K562 (cell line): ENCODE data around the gene CNPY2. TPM values are rescaled to one million over a fixed set of nuclear protein-coding genes. Genes with fewer than 3 reads are reported as not detected.

ENCODE experiments used
- CTCF ChIP-seq, 3 experiments: IDR thresholded peaks in 2 of 3; conservative IDR thresholded peaks in 1 of 3; 2 replicates each; pipeline ENCODE4 v1.5.1; 2011 to 2012; ENCODE audit warnings: low read length in 3 of 3, mild to moderate bottlenecking in 3 of 3, control low read depth in 2 of 3, improper control_type of control experiment in 1 of 3, inconsistent platforms in 1 of 3, low read depth in 1 of 3, mixed read lengths in 1 of 3, moderate library complexity in 1 of 3; ENCODE audit not compliant: insufficient read depth in 2 of 3
- DIDO1 ChIP-seq: fragments of 450-650 bp; IDR thresholded peaks from 2 replicates; pipeline ENCODE4 v1.6.1; 2016; ENCODE audit warnings: low read depth, missing biosample characterization, missing genetic modification characterization
- ELF1 ChIP-seq: fragments of 200-800 bp; sonication (Bioruptor generic); IDR thresholded peaks from 2 replicates; pipeline ENCODE4 v1.6.1; 2016; ENCODE audit warnings: missing genetic modification characterization, missing compliant biosample characterization
- ETS1 ChIP-seq: conservative IDR thresholded peaks from 2 replicates; pipeline ENCODE4 v1.6.1; 2011; ENCODE audit warnings: low read depth, mild to moderate bottlenecking, low read length; ENCODE audit not compliant: control insufficient read depth
- ETS2 ChIP-seq: IDR thresholded peaks from 2 replicates; pipeline ENCODE4 v1.6.1; 2016; ENCODE audit warnings: borderline replicate concordance, missing genetic modification characterization, mild to moderate bottlenecking, moderate library complexity, missing compliant biosample characterization; ENCODE audit not compliant: poor library complexity, severe bottlenecking
- HMGXB4 ChIP-seq: sonication (generic); formaldehyde crosslinking; IDR thresholded peaks from 2 replicates; pipeline ENCODE4 v1.8.1; 2023; ENCODE audit warnings: mild to moderate bottlenecking, missing genetic modification reagents
- HOMEZ ChIP-seq: fragments of 250-450 bp; sonication (Bioruptor Pico); IDR thresholded peaks from 2 replicates; pipeline ENCODE4 v1.4.0; 2020; ENCODE audit warnings: mild to moderate bottlenecking, moderate library complexity
- JUND ChIP-seq, 2 experiments: IDR thresholded peaks; 2 replicates in 1 of 2; 3 replicates in 1 of 2; pipeline ENCODE4 v1.6.1; 2011; ENCODE audit warnings: borderline replicate concordance in 2 of 2, low read depth in 2 of 2, low read length in 2 of 2, improper control_type of control experiment in 1 of 2, missing biosample characterization in 1 of 2, missing genetic modification characterization in 1 of 2, missing genetic modification reagents in 1 of 2
- KDM5B ChIP-seq: fragments of 200-600 bp; sonication (generic); IDR thresholded peaks from 2 replicates; pipeline ENCODE4 v1.6.1; 2012; ENCODE audit warnings: low read depth, mild to moderate bottlenecking, moderate library complexity, low read length, control low read depth, inconsistent platforms; ENCODE audit not compliant: insufficient replicate concordance
- RBM39 ChIP-seq: fragments of 200-400 bp; formaldehyde crosslinking; optimal IDR thresholded peaks from 2 replicates; pipeline ENCODE3; 2018; ENCODE audit warnings: low read depth, low read length
- SAFB ChIP-seq: fragments of 200-400 bp; formaldehyde crosslinking; IDR thresholded peaks from 2 replicates; pipeline ENCODE4 v1.6.1; 2017; ENCODE audit warnings: low read depth, low read length, borderline replicate concordance
- SRSF7 ChIP-seq: fragments of 200-400 bp; formaldehyde crosslinking; optimal IDR thresholded peaks from 2 replicates; pipeline ENCODE3; 2017; ENCODE audit warnings: mild to moderate bottlenecking, low read depth, low read length
- ZKSCAN3 ChIP-seq: fragments of 250-450 bp; sonication (Bioruptor Pico); IDR thresholded peaks from 2 replicates; pipeline ENCODE4 v1.4.0; 2020
- ZNF324 ChIP-seq: fragments of 250-450 bp; sonication (Bioruptor Pico); IDR thresholded peaks from 2 replicates; pipeline ENCODE4 v1.4.0; 2020; ENCODE audit warnings: mild to moderate bottlenecking
- ZSCAN29 ChIP-seq: fragments of 450-650 bp; IDR thresholded peaks from 2 replicates; pipeline ENCODE4 v1.6.1; 2017
- polyA plus RNA-seq, 8 experiments: library from polyadenylated mRNA; depleted of rRNA in 4 of 8; stranded (reverse) in 5 of 8; unstranded in 3 of 8; fragments of >200 nt; fragmentation: Nextera tagmentation in 2 of 8; fragmentation: Illumina TruSeq in 1 of 8; extraction: Ambion mirVana in 2 of 8; extraction: Trizol in 1 of 8; gene quantifications; 2 replicates each; pipeline versions ENCODE4 v1.2.1 to v1.2.3, GENCODE V29; 2011 to 2014; ENCODE audit warnings: inconsistent platforms in 1 of 8, missing spikeins in 1 of 8
- total RNA-seq, 7 experiments: library from RNA; depleted of rRNA in 6 of 7; stranded (reverse); fragments of >200 nt in 6 of 7; fragmentation: Illumina TruSeq in 2 of 7; extraction: Trizol in 2 of 7; gene quantifications; 2 replicates each; pipeline versions ENCODE4 v1.2.1 to v1.2.3, GENCODE V29; 2011 to 2021; ENCODE audit warnings: low replicate concordance in 1 of 7
- TF ChIP-seq, protein P1 (sequence below): fragments of 250-450 bp; sonication (Bioruptor Pico); IDR thresholded peaks from 2 replicates; pipeline ENCODE4 v1.8.0; 2021; ENCODE audit warnings: moderate library complexity, mild to moderate bottlenecking, inconsistent platforms

The CNPY2 gene
- total and polyA plus RNA-seq, 9 of the 15 experiments (the other 6 are each of a cell fraction or from before 2014, with no cell fraction given), result 33.8 to 190 (median 138) TPM

DNA sequence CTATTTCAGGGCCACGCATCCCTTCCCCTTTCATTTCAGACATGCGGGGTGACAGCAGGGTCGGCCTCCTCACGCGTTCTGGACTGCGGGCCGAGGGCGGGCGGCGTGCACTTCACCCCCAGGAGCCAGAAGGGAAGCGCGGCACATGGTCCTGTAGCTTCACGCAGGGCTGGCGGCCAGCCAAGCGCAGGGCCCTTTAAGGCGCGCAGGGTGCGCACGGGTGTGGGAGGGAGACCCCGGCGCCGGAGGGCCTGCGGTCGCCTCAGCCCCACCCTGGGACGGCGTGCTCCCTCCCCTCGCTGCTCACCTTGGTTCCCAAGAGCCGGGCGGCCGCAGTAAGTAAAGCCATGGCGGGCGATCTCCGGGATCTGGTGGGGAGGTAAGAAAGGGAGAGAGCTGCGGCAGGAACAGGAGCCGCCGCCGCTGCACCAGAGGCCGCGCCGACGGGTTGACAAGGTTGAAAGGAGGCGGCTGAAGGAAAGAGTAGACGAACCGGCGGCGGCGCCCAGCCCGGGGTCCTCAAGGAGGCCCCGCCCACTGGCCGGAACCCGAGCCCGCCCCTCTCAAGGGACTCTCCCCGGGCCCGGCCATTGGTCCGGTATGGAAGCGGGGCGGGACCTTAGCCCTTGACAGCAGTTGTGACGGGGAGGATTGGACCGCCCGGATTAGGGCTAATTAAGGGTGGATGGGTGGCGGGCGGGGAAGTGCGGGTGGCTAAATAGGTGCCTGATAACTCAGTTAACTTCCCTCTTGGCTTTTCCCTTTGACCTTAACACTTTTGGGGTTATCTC is 15.7 kb downstream of the CNPY2 start, which contains the start of gene CS (continued):
- 0 out of 2 replicates have a peak, but pooled peaks have one; percentile 45 for TF ChIP-seq SAFB
- TF ChIP-seq RBM39, result no peak
- TF ChIP-seq SRSF7, result no peak
- TF ChIP-seq ETS1, result peak; percentile 86
- TF ChIP-seq ZKSCAN3 (CRISPR knock-in tag), result no peak
- TF ChIP-seq ZNF324 (CRISPR knock-in tag), result no peak
- TF ChIP-seq HMGXB4, result no peak
- peak; percentile 41; the same call in 1 of the 2 replicates for TF ChIP-seq JUND (IDR thresholded peaks at IDR 0.05; ENCODE audit: borderline replicate concordance, low read depth, low read length)
- TF ChIP-seq JUND (tag; IDR thresholded peaks at IDR 0.05; ENCODE audit: borderline replicate concordance, low read depth, low read length), result no peak; the same call in 2 of the 3 replicates
- TF ChIP-seq ETS2, result no peak
- TF ChIP-seq ELF1, result peak; percentile 6; the same call in 1 of the 2 replicates
- TF ChIP-seq ZSCAN29, result no peak
- TF ChIP-seq, protein P1, sequence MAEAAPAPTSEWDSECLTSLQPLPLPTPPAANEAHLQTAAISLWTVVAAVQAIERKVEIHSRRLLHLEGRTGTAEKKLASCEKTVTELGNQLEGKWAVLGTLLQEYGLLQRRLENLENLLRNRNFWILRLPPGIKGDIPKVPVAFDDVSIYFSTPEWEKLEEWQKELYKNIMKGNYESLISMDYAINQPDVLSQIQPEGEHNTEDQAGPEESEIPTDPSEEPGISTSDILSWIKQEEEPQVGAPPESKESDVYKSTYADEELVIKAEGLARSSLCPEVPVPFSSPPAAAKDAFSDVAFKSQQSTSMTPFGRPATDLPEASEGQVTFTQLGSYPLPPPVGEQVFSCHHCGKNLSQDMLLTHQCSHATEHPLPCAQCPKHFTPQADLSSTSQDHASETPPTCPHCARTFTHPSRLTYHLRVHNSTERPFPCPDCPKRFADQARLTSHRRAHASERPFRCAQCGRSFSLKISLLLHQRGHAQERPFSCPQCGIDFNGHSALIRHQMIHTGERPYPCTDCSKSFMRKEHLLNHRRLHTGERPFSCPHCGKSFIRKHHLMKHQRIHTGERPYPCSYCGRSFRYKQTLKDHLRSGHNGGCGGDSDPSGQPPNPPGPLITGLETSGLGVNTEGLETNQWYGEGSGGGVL (CRISPR knock-in tag), result no peak
- no peak for TF ChIP-seq HOMEZ (CRISPR knock-in tag)
- TF ChIP-seq DIDO1 (tag), result no peak
- peak; percentile 53 for TF ChIP-seq KDM5B
- TF ChIP-seq CTCF (IDR thresholded peaks at IDR 0.05 in 2 of 3, conservative IDR thresholded peaks at IDR 0.05 in 1 of 3; ENCODE audit: insufficient read depth in 2 of 3, low read depth in 1 of 3, low read length in 3 of 3), result no peak
